AML-193 (cell line): ENCODE measurements around the gene RFX1.
A peak's percentile ranks its signal among the peaks of the same experiment; 100 is the strongest.
"Not testable (repeated sequence)": the region's sequence is repeated elsewhere in the genome, so short reads cannot be mapped to it uniquely, and the experiment has no call there.

ENCODE experiments used
- DNase-seq, 2 experiments: peaks; one replicate each; lab custom pipeline; 2025; lab: John Stamatoyannopoulos, UW

Gene RFX1

GRCh38 chr19:14006085-14006765 lies at the start of gene RFX1:
TSS of gene RFX1 (minus strand) at chr19:14006320. CDS start at chr19:13993843, 12,477 bp downstream.
- peak; percentile 99 for DNase-seq

DNA sequence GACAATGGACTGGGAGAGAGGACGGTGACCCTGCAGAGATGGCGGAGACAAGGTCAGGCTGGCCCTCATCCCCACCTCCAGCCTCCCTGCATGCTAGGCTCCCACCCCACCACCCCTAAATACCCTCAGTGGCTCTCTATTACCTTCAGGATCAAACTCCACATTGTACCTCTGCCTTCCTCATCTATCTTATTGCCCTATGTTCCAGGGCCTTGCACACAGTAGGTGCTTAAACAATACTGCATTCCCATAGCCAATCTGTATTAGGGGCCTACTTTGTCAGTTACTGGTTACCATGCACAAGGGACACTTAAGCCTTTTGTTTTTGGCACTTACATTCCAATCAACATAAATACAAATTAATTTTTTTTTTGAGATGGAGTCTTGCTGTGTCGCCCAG lies 49.3 kb upstream of the RFX1 start:
- DNase-seq, result no peak

- no peak for DNase-seq
These were observed 48.6 kb upstream of the RFX1 start for GRCh38 chr19:14054721-14055120.

GRCh38 chr19:14054099-14054498 lies 48.0 kb upstream of the RFX1 start:
- no peak for DNase-seq

- DNase-seq, result no peak
These were observed 47.4 kb upstream of the RFX1 start for GRCh38 chr19:14053500-14053899.

DNA sequence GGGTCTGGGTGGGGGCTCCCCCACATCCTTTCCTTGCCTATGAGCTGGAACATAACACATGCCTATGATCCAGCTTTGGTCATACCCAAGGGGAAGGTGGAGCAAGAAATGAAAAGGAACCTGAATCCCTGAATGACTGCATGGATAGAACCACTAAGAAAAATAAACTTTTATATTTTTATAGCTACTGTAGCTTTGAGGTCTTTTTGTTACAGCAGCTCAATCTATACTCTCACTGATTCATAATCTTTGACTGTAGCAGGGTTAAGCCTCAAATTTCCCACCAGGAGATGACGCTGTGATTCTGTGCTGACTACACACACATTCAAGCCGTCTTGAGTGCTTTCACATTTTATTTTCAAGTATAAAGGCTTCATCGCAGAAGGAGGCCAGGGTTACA lies 46.9 kb upstream of the RFX1 start:
- no peak for DNase-seq

DNA sequence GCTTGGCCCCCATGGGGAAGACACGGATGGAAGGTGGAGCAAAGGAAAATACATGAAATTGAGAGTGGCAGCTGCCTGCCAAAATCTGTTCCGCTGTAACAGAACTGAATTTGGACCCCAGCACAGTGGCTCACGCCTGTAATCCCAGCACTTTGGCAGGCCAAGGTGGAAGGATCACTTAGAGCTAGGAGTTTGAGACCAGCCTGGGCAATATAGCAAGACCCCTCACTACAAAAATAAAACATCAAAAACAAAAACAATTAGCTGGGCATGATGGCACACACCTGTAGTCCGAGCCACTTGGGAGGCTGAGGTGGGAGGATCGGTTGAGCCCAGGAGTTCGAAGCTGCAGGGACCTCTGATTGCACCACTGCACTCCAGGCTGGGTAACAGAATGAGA lies 46.4 kb upstream of the RFX1 start:
- no peak for DNase-seq

DNA sequence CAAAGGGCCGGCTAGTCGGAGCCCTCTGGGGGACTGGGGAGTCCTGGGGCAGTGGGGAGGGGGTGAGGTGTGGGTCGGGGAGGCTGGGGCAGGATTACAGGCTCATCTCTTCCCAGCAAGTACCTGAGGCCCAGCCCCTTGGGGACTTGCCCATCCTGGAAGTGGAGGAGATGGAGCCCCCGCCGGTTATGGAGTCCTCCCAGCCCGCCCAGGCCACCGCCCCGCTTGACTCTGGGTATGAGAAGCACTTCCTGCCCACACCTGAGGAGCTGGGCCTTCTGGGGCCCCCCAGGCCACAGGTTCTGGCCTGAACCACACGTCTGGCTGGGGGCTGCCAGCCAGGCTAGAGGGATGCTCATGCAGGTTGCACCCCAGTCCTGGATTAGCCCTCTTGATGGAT lies 45.9 kb upstream of the RFX1 start:
- no peak for DNase-seq

GRCh38 chr19:14050961-14051360 lies 44.8 kb upstream of the RFX1 start:
- DNase-seq, result not testable (repeated sequence)

- DNase-seq, result no peak
These were observed 44.4 kb upstream of the RFX1 start for GRCh38 chr19:14050512-14050911.

- peak; percentile 50 to 54 for DNase-seq
These were observed 42.5 kb upstream of the RFX1 start for GRCh38 chr19:14048443-14049153.

DNA sequence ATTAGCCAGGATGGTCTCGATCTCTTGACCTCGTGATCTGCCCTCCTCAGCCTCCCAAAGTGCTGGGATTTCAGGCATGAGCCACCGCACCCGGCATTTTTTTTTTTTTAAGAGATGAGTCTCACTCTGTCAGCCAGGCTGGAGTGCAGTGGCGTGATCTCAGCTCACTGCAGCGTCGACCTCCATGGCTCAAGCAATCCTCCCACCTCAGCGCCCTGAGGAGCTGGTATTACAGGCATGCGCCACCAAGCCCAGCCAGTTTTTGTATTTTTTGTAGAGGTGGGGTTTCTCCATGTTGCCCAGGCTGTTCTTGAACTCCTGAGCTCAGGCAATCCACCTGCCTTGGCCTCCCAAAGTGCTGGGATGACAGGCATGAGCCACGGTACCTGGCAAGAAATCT lies 41.7 kb upstream of the RFX1 start:
- not testable (repeated sequence) for DNase-seq

GRCh38 chr19:14042659-14043608 lies 36.8 kb upstream of the RFX1 start:
- DNase-seq, result peak; percentile 23 to 35

GRCh38 chr19:14039181-14039580 lies 33.1 kb upstream of the RFX1 start:
- DNase-seq, result no peak

- DNase-seq, result no peak
These were observed 29.6 kb upstream of the RFX1 start for GRCh38 chr19:14035706-14036105.

DNA sequence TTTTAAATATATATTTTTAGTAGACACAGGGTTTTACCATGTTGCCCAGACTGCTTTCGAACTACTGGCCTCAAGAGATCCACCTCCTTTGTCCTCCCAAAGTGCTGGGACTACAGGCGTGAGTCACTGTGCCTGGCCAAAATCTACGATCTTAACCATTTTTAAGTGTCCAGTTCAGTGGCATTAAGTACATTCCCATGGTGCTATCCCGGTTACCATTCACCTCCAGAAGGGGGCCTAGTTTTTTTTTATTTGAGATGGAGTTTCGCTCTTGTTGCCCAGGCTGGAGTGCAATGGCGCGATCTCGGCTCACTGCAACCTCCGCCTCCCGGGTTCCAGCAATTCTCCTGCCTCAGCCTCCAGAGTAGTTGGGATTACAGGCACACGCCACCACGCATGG lies 29.0 kb upstream of the RFX1 start:
- not testable (repeated sequence) for DNase-seq

- DNase-seq, result no peak
These were observed 27.8 kb upstream of the RFX1 start for GRCh38 chr19:14033946-14034345.

DNA sequence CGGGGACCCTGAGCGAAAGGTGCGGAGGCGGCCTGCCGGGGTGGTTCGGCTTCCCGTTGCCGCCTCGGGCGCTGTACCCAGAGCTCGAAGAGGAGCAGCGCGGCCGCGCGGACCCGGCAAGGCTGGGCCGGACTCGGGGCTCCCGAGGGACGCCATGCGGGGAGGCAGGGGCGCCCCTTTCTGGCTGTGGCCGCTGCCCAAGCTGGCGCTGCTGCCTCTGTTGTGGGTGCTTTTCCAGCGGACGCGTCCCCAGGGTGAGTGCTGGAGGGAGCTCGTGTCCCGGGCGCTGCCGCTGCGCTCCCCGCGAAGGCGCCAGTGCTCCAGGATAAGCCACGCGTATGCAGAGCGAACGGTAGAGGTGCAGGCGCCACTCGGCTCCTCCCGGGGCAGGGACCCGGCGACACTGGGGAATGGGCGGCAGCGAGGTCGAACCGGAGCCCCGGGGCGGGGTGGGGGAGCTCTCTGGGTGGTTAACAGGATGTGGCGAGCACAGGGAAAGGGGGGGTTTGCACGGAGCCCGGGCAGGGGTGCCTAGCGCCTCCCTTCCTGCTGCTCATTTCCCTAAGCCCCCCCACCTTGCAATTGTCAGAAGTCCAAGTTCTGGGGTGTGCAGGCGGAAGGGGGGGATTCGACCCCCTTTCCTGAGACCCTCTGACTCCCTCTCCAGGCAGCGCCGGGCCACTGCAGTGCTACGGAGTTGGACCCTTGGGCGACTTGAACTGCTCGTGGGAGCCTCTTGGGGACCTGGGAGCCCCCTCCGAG lies 25.8 kb upstream of the RFX1 start, which contains the start of gene IL27RA:
Gene IL27RA, plus strand, starts transcription at position 44 of the 762 bp plus-strand sequence. Its CDS starts 111 bp downstream, at position 155.
- peak; percentile 57 to 65 for DNase-seq

DNA sequence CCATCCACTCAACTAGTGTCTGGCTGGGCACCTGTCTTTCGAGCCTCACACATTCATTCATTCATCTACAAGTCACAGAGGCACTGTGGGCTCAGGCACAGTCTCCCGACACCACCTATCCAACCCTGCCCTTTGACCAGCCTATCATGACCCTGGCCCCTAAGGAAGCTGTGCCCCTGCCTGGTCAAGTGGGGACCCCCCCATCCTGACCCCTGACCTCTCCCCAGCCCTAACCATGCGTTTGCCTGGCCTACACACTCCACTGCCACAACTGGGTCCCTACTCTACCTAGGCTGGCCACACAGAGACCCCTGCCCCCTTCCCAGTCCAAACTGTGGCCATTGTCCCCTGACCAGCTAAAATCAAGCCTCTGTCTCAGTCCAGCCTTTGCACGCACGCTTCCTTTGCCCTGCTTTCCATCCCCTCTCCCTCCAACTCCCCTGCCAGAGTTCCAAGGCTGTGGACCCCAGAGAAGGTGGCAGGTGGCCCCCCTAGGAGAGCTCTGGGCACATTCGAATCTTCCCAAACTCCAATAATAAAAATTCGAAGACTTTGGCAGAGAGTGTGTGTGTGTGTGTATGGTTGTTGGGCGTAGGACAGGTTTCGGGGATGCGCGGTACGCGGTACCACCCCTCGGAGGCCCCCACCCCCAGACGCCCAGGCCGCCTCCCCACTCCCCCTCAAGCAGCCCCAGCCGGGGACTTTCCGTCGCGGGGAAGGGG lies 25.0 kb upstream of the RFX1 start:
- DNase-seq, result no peak

DNA sequence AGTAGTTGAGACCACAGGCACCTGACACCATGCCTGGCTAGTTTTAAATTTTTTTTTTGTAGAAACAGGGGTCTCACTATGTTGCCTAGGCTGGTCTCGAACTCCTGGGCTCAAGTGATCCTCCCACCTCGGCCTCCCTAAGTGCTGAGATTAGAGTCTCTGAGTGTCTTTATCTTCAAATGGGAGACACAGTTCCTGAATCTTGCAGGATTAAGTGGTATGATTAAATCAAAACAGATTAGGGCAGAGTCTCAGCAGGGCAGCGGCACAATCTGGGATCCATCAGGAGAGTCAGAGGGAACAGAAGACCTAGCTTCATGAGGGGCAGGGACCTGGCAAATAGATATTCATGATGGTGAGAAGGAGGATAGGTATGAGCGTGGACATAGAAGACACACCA lies 22.8 kb upstream of the RFX1 start:
- no peak for DNase-seq

DNA sequence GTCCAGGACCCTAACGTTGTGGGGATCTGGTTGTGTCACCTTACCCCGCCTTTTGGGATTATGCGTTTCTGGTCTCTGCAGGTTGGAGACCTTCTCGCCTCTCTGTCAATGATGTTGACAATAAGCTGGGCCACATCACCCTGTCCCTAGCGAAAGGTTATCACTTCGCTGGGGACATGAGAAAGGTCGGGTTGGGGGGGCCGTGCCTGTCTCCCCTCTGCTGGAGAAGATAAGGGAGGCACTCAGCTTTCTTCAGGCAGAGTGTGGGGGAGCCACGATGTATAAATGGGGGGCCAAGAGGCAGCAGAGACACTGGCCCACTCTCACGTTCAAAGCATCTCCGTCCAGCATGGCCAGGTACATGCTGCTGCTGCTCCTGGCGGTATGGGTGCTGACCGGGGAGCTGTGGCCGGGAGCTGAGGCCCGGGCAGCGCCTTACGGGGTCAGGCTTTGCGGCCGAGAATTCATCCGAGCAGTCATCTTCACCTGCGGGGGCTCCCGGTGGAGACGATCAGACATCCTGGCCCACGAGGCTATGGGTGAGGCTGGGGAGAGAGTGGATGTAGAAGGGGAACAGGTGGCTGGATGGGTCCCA lies 21.8 kb upstream of the RFX1 start, which contains the start of gene RLN3:
Gene RLN3, plus strand, starts transcription at position 293 of the 595 bp plus-strand sequence. Its CDS starts 57 bp downstream, at position 350.
- DNase-seq, result no peak
